Endothelial cell of umbilical vein (primary cell): ENCODE results near the gene TMEM42. TPM values are rescaled to one million over a fixed set of nuclear protein-coding genes. Genes with fewer than 3 reads are reported as not detected.

ENCODE experiments used
- BruUV-seq: library from RNA; stranded (reverse); fragments of 400-500 nt; replicated peaks from 2 replicates; lab custom pipeline; 2021; lab: Mats Ljungman, UMichigan
- CTCF ChIA-PET: fragments of 300-600, 350-600 bp; sonication (Branson Sonifier 250); formaldehyde crosslinking; loops from one replicate; lab custom pipeline; 2021; ENCODE audit warnings: antibody characterized with exemption, inconsistent platforms; lab: Charles Lee
- POLR2A ChIA-PET: fragments of 300-600, 350-600 bp; sonication (Branson Sonifier 250); formaldehyde crosslinking; loops from one replicate; lab custom pipeline; 2021; ENCODE audit warnings: antibody characterized with exemption, inconsistent platforms; lab: Charles Lee
- DNase-seq: peaks from one replicate; pipeline ENCODE4 v3.0.0-alpha.2; 2011; ENCODE audit warnings: low read depth, low spot score
- FAIRE-seq: peaks from 2 replicates; lab custom pipeline; 2011; peaks lifted over from hg19 to GRCh38; lab: Jason Lieb, UNC
- H2AFZ ChIP-seq: 2 replicates; pipeline ENCODE4 v1.6.0; 2012; ENCODE audit warnings: low read depth, low read length, control low read depth, inconsistent platforms
- H3K27ac ChIP-seq: 2 replicates; pipeline ENCODE4 v1.5.1; 2011; ENCODE audit warnings: low read depth, mild to moderate bottlenecking, control low read depth, low read length, moderate library complexity; ENCODE audit not compliant: insufficient read depth
- H3K27me3 ChIP-seq, 2 experiments: 2 replicates each; pipeline versions ENCODE4 v1.6.0 to v1.6.1; 2011; ENCODE audit warnings: low read length in 2 of 2, mixed read lengths in 1 of 2; ENCODE audit not compliant: control insufficient read depth in 2 of 2, insufficient read depth in 2 of 2
- H3K36me3 ChIP-seq, 2 experiments: 2 replicates in 1 of 2; 3 replicates in 1 of 2; pipeline ENCODE4 v1.5.1; 2011; ENCODE audit warnings: low read length in 2 of 2, mild to moderate bottlenecking in 1 of 2, moderate library complexity in 1 of 2; ENCODE audit not compliant: control insufficient read depth in 2 of 2, insufficient read depth in 2 of 2; ENCODE audit errors: extremely low read depth in 1 of 2
- H3K4me1 ChIP-seq: 3 replicates; pipeline ENCODE4 v1.5.1; 2011; ENCODE audit warnings: mild to moderate bottlenecking, low read length; ENCODE audit not compliant: control insufficient read depth, insufficient read depth; ENCODE audit errors: extremely low read depth
- H3K4me2 ChIP-seq: 2 replicates; pipeline ENCODE4 v1.6.1; 2011; ENCODE audit warnings: low read length, control low read depth, mixed read lengths; ENCODE audit not compliant: insufficient read depth
- H3K4me3 ChIP-seq, 3 experiments: fragments of 200-600 bp in 1 of 3; sonication (generic), shearing (Covaris generic) in 1 of 3; replicated peaks in 1 of 3; 2 replicates each; pipeline ENCODE4 v1.5.1; 2011 to 2016; ENCODE audit warnings: control low read depth in 3 of 3, low read length in 3 of 3, mild to moderate bottlenecking in 2 of 3, inconsistent platforms in 1 of 3, low read depth in 1 of 3, moderate library complexity in 1 of 3; ENCODE audit not compliant: insufficient read depth in 1 of 3
- H3K79me2 ChIP-seq: 2 replicates; pipeline ENCODE4 v1.6.0; 2012; ENCODE audit warnings: low read length, inconsistent platforms; ENCODE audit not compliant: control insufficient read depth, insufficient read depth
- H3K9ac ChIP-seq: replicated peaks from 2 replicates; pipeline ENCODE3; 2011; ENCODE audit warnings: low read length, control low read depth; ENCODE audit not compliant: insufficient read depth; ENCODE audit errors: extremely low read depth
- H3K9me1 ChIP-seq: replicated peaks from 3 replicates; pipeline ENCODE4 v1.6.0; 2011; ENCODE audit warnings: mild to moderate bottlenecking, low read length; ENCODE audit not compliant: control insufficient read depth, insufficient read depth; ENCODE audit errors: extremely low read depth
- H3K9me3 ChIP-seq: replicated peaks from 2 replicates; pipeline ENCODE4 v1.5.1; 2012; ENCODE audit warnings: low read length, inconsistent platforms; ENCODE audit not compliant: control insufficient read depth, insufficient read depth
- H4K20me1 ChIP-seq: replicated peaks from 2 replicates; pipeline ENCODE3; 2011; ENCODE audit warnings: mild to moderate bottlenecking, low read length; ENCODE audit not compliant: control insufficient read depth, insufficient read depth; ENCODE audit errors: extremely low read depth
- EZH2 ChIP-seq: IDR thresholded peaks from 2 replicates; pipeline ENCODE4 v1.6.1; 2012; ENCODE audit warnings: borderline replicate concordance, low read depth, mild to moderate bottlenecking, moderate library complexity, low read length, inconsistent platforms; ENCODE audit not compliant: severe bottlenecking
- FOS ChIP-seq: IDR thresholded peaks from 2 replicates; pipeline ENCODE4 v1.6.1; 2011; ENCODE audit warnings: mild to moderate bottlenecking, low read length, moderate library complexity, borderline replicate concordance; ENCODE audit not compliant: insufficient read depth
- GATA2 ChIP-seq: IDR thresholded peaks from 2 replicates; pipeline ENCODE4 v1.7.0; 2011; ENCODE audit warnings: low read depth, mild to moderate bottlenecking, moderate library complexity, mixed read lengths, low read length; ENCODE audit not compliant: insufficient read length, insufficient read depth
- JUN ChIP-seq: IDR thresholded peaks from 2 replicates; pipeline ENCODE4 v1.6.1; 2011; ENCODE audit warnings: borderline replicate concordance, low read depth; ENCODE audit not compliant: insufficient read length, insufficient read depth
- MYC ChIP-seq: IDR thresholded peaks from one replicate; pipeline ENCODE4 v1.6.1; 2011; ENCODE audit warnings: mild to moderate bottlenecking, low read depth, low read length
- POLR2A ChIP-seq: IDR thresholded peaks from 2 replicates; pipeline ENCODE4 v1.6.1; 2012; ENCODE audit warnings: low read depth, mild to moderate bottlenecking, control low read depth, low read length
- POLR2AphosphoS5 ChIP-seq: IDR thresholded peaks from 2 replicates; pipeline ENCODE4 v1.6.1; 2012; ENCODE audit warnings: low read depth, mild to moderate bottlenecking, control low read depth, low read length, moderate library complexity; ENCODE audit not compliant: insufficient read depth
- dilution Hi-C: fragments of 300-500 bp; cut with MboI; formaldehyde crosslinking; loops from one replicate; pipeline ENCODE4 v1.15.0; 2019; ENCODE audit warnings: low sequenced_read_pairs; ENCODE audit not compliant: extremely low pct_ligation_motif_present
- intact Hi-C: fragments of 100-400 bp; cut with micrococcal nuclease; formaldehyde crosslinking; loops from one replicate; pipeline ENCODE4 v1.10.0; 2022
- polyA plus RNA-seq, 4 experiments: library from polyadenylated mRNA; depleted of rRNA in 3 of 4; stranded (reverse) in 3 of 4; unstranded in 1 of 4; fragments of >200 nt; gene quantifications; 2 replicates each; pipeline versions ENCODE4 v1.2.1 to v1.2.3, GENCODE V29; 2011 to 2012; ENCODE audit warnings: missing spikeins in 1 of 4
- total RNA-seq: library from RNA; stranded (reverse); gene quantifications from 2 replicates; pipeline ENCODE4 v1.2.3, GENCODE V29; 2021
- TF ChIP-seq, protein P1 (sequence below): IDR thresholded peaks from 2 replicates; pipeline ENCODE4 v1.6.1; 2011; ENCODE audit not compliant: insufficient read depth, insufficient read length
- TF ChIP-seq, protein P2 (sequence below), 2 donors: IDR thresholded peaks; 1 replicate in 1 of 2; 2 replicates in 1 of 2; pipeline ENCODE4 v1.5.1; 2011; ENCODE audit warnings: low read length in 2 of 2, mild to moderate bottlenecking in 2 of 2, moderate library complexity in 2 of 2, control low read depth in 1 of 2, inconsistent platforms in 1 of 2, low read depth in 1 of 2; ENCODE audit not compliant: insufficient read depth in 1 of 2; ENCODE audit errors: extremely low read depth in 1 of 2

TMEM42 gene
- total and polyA plus RNA-seq, 2 donors (not counting 3 experiments of a cell fraction or from before 2014, with no cell fraction given) = 10.6 to 46.4 TPM

DNA sequence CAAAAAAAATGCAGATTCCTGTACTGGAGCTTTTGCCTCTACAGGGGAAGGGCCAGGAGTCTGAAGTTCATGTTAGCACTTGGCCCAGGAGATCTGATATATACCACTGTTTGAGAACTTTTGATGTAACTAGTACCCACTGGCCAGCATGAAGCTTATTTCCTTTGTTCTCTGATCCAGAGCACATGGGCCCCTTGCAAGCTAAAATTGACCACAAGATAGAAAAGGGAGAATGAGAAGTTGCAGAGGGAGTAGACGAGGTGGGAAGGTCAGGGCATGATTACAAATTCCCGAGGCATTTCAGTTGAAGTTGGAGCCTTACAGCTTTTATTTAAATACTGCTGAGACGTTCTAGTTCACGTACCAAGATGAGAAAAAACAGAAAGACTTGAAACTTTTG, 40.9 kb downstream of the TMEM42 start:
- CTCF ChIA-PET = interaction anchor here (1.2 kb wide), 1 partner anchor 11 kb away, joined by 3 read pairs; no protein-coding TSS in a partner anchor

DNA sequence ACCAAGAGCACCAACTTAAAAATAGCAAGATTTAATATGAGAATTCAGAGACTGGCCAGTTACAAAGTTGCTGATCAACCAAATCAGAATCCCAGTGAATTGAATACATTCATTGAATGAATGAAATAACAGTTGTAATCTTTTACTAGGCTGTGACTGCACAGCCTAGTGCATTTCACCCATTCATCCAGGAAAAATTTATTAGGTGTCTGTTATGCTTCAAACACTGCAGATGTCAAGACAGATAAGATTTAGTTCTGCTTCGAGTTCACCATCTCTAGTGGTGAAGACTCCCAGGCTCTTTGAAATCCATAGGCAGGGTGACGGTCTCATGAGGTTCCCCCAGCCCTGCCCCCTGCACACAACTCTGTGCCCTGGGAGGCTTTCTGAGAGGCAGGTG, 41.6 kb downstream of the TMEM42 start:
- Histone ChIP-seq H3K4me3 (no peak overlapping the region), H3K79me2 (no peaks in the 10 kb centered on the region), H3K9ac (no peak overlapping the region), H3K36me3 (no peaks in the 10 kb centered on the region), H3K4me1 (no peaks in the 10 kb centered on the region), H3K27ac (no peak overlapping the region), H2AFZ (no peak overlapping the region), H3K27me3 (no peaks in the 10 kb centered on the region), H3K9me1 (no peaks in the 10 kb centered on the region), H3K9me3 (no peaks in the 10 kb centered on the region), H4K20me1 (no peaks in the 10 kb centered on the region), H3K4me2 (no peak overlapping the region)
- ChIA-PET CTCF (no interaction called here), POLR2A (no interaction called here)
- DNase-seq = no peak
- no peak for TF ChIP-seq GATA2
- no peak for TF ChIP-seq EZH2
- TF ChIP-seq FOS = no peak
- no peak for TF ChIP-seq JUN
- no peak for TF ChIP-seq POLR2AphosphoS5
- TF ChIP-seq MYC = no peak
- no peak for TF ChIP-seq POLR2A
- TF ChIP-seq, protein P1, sequence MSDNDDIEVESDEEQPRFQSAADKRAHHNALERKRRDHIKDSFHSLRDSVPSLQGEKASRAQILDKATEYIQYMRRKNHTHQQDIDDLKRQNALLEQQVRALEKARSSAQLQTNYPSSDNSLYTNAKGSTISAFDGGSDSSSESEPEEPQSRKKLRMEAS = no peak
- TF ChIP-seq, protein P2, sequence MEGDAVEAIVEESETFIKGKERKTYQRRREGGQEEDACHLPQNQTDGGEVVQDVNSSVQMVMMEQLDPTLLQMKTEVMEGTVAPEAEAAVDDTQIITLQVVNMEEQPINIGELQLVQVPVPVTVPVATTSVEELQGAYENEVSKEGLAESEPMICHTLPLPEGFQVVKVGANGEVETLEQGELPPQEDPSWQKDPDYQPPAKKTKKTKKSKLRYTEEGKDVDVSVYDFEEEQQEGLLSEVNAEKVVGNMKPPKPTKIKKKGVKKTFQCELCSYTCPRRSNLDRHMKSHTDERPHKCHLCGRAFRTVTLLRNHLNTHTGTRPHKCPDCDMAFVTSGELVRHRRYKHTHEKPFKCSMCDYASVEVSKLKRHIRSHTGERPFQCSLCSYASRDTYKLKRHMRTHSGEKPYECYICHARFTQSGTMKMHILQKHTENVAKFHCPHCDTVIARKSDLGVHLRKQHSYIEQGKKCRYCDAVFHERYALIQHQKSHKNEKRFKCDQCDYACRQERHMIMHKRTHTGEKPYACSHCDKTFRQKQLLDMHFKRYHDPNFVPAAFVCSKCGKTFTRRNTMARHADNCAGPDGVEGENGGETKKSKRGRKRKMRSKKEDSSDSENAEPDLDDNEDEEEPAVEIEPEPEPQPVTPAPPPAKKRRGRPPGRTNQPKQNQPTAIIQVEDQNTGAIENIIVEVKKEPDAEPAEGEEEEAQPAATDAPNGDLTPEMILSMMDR (IDR thresholded peaks at IDR 0.05; ENCODE audit: extremely low read depth in 1 of 2, insufficient read depth in 1 of 2, low read depth in 1 of 2, low read length in 2 of 2) = no peak
- no TSS peak for BruUV-seq
- dilution Hi-C loops (no loop called here), intact Hi-C loops (no loop called here)
- FAIRE-seq = no peak

More for the DNA sequence above, 40.9 kb downstream of the TMEM42 start:
- Histone ChIP-seq H3K9me1 (no peaks in the 10 kb centered on the region), H3K27ac (no peak overlapping the region), H3K9ac (no peak overlapping the region), H3K4me2 (no peak overlapping the region), H3K9me3 (no peaks in the 10 kb centered on the region), H4K20me1 (no peaks in the 10 kb centered on the region), H3K4me1 (no peaks in the 10 kb centered on the region), H3K4me3 (no peak overlapping the region), H3K79me2 (no peaks in the 10 kb centered on the region), H2AFZ (no peak overlapping the region), H3K36me3 (no peaks in the 10 kb centered on the region), H3K27me3 (no peaks in the 10 kb centered on the region)
- FAIRE-seq = no peak
- no TSS peak for BruUV-seq
- dilution Hi-C loops = no loop called here
- TF ChIP-seq POLR2A (no peak), FOS (no peak), EZH2 (no peak), MYC (no peak), JUN (no peak)
- TF ChIP-seq, protein P2 (IDR thresholded peaks at IDR 0.05; ENCODE audit: extremely low read depth in 1 of 2, insufficient read depth in 1 of 2, low read depth in 1 of 2, low read length in 2 of 2) = no peak
- DNase-seq = no peak
- intact Hi-C loops = no loop called here
- POLR2A ChIA-PET = no interaction called here
